GM19438 (cell line): ENCODE results near the gene PCNX1.

Source experiments
- ATAC-seq: cut with Tn5 transposase; IDR thresholded peaks from one replicate; pipeline ENCODE4 v1.9.1; 2021; ENCODE audit warnings: low read depth; ENCODE audit not compliant: unreplicated experiment

PCNX1 gene

DNA sequence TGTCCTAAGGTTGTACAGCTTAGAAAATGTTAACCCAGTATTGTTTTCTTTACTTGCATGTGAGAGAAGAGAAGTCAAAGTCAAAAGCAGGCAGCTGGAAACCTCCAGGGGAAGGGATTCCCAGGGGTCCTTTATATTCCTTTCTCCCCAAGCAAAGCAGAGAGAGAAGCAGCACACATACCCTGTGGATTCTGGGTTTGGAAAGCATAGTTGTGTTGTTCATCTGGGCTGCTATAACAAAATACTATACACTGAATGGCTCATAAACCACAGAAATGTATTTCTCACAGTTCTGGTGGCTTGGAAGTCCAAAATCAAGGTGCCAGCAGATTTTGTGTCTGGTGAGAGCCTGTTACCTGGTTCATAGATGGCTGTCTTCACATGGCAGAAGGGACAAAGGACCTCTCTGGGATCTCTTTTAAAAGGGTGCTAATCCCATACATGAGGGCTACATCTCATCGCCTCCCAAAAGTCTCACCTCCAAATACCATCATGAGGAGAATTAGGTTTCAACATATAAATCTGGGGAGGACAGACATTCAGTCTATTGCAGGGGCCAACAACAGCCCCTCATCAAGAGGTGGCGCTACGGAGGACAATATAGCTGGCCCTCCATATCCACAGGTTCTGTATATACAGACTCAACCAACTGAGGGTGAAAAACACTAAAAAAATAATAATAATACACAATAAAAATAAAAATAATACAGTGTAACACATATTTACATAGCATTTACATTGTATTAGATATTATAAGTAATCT is 19.3 kb upstream of the PCNX1 start:
- no peak for ATAC-seq

DNA sequence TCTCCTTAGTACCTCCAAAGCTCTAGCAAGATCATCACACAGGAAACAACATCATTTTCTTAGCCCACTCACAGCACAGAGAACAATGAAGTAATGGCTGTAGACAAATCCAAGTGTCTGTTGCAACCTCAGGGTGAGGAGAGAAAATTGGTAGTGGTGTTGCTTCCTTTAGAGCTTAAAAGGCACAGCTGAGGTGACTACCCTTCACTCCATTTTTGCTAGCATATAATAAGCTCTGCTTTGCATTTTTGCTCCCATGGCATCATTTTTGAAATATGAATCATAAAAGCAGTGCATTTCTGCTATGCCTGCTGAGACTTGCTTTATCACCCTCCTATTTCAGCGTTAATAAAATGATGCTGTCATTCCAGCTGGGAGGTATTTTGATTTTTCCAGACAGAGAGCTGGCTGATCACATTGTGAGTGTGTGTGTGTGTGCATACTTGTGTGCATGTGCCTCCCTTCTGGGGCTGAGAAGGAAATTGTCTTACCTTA is 18.5 kb upstream of the PCNX1 start:
- ATAC-seq = no peak

GRCh38 chr14:70889555-70889954 is 17.7 kb upstream of the PCNX1 start:
- no peak for ATAC-seq

GRCh38 chr14:70890826-70891659 is 16.2 kb upstream of the PCNX1 start:
- no peak for ATAC-seq

- no peak for ATAC-seq
These were observed 15.5 kb upstream of the PCNX1 start for GRCh38 chr14:70891737-70892136.

DNA sequence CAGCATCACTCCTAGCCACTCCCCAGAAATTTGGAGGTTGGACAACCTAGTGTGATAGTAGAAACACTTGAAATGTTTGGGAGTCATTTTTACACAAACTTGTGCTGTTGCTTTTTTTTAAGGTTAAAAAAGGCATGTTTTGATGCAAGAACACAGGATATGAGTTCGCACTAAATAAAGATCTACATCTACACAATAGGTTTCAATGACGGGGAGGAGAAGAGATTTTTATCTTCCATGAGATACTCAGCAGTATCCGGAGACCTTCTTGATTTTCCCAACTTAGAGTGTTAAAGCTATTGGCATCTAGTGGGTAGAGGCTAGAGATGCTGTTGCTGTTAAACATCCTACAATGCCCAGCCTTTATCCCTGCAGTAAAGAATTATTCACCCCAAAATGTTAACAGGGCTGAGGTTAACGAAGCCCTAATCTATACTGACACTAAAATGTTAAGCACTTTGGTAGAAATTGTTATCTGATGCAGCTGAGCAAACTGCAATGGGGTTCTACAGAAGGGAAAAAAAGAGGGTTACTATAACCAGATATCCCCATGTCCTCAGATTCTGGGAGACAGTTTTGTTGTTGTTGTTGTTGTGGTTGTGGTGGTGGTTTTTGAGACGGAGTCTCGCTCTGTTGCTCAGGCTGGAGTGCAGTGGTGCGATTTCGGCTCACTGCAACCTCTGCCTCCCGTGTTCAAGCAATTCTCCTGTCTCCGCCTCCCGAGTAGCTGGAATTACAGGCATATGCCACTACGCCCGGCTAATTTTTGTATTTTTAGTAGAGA is 14.0 kb upstream of the PCNX1 start:
- ATAC-seq = no peak

DNA sequence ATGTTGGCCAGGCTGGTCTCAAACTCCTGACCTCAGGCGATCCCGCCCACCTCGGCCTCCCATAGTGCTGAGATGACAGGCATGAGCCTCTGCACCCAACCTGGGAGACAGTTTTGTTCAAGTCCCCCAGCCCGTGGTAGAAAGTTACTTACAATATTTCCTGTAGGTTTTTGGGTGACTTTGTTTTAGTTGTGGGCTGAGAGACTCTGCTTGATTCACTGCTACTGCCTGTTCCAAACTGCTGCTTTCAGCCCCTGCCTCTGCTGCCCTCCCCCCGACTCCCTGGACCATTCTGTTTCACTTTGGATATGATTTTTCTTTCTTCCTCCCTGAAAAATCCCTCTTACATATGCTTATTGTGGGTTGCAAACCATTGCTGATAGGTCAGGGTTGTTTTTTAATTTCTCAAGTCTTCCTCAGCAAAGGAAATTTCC is 13.4 kb upstream of the PCNX1 start:
- no peak for ATAC-seq

- no peak for ATAC-seq
These were observed 12.4 kb upstream of the PCNX1 start for GRCh38 chr14:70894868-70895267.

DNA sequence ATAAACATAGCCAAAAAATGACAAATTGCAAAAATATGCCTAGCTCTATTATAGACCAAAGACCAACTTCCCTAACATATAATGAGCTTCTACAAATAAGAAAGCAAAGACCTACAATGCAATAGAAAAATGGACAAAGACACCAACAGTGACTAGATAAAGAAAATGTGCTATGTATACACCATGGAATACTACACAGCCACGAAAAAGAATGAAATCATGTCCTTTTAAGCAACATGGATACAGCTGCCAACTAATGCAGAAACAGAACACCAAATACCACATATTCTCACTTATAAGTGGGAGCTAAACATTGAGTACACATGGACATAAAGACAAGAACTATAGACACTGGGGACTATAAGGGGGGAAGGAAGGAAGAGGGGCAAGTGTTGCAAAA is 10.9 kb upstream of the PCNX1 start:
- ATAC-seq = no peak

DNA sequence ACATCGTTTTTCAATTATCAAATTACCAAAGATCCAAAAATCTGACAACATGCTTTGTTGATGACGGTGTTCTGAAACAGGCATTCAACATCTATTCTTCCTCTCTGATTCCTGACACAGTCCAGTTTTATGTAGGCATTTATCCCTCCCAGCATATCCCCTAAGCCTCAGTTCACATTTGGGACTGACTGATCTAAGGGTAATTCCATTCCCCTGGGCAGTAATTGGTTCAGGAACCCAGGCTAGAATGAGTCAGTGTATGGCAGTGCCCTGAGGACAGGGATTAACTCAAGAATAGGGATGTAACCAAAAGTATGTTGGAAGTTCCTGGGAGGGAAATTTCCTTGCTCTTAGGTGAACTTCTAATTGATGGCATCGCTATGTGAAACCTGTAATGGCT is 10.3 kb upstream of the PCNX1 start:
- ATAC-seq = no peak

DNA sequence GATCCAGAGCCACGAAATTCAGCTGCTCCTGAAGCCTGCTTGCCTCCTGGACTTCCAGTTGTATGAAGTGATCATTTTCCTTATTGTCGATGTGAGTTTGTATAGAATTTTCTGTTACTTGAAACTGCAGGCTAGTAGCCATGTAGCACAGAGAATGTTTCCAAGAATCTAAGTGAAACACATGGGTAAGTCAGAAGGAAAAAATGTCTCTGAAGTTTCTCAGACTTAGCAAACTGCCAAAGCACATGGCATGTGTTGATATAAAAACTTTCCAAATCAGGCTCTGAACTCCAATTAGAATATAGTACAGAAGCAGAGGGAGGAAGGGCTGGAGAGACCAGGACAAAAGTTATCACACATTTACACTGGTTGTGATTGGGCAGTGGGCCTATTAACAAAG is 9.8 kb upstream of the PCNX1 start:
- no peak for ATAC-seq

DNA sequence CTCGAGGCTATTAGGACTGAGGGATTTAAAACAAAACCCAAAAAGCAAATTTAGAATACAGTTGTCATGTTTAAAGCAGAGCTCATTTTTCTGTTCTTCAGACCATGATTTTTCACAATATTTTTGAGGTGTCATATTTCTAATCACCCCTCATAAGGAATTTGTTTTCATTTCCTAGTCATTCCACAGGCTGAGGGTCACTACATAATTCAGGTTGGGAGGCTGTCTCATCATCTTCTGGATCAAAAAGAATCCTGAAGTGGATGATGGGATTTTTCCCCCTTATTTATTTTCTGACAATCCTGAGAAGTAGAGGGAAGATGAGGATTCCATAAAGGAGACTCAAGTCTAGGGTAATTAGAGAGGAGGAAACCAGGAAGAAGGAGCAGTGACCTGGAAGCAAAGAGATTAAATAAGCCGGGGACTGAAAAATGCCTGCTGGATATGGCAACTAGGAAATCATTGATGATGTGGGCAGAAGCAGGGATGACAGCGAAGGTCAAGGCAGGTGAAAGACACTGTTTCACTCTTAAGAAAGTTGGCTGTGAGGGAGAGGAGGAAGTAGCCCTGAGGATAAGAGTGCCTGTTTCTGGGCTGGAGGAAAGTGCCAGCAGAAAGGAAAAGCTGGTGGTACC is 9.0 kb upstream of the PCNX1 start:
- ATAC-seq = no peak

- ATAC-seq = no peak
These were observed 6.0 kb upstream of the PCNX1 start for GRCh38 chr14:70901269-70901668.

- ATAC-seq = no peak
These were observed 5.1 kb upstream of the PCNX1 start for GRCh38 chr14:70902184-70902583.

GRCh38 chr14:70904373-70904772 is 2.9 kb upstream of the PCNX1 start:
- no peak for ATAC-seq

DNA sequence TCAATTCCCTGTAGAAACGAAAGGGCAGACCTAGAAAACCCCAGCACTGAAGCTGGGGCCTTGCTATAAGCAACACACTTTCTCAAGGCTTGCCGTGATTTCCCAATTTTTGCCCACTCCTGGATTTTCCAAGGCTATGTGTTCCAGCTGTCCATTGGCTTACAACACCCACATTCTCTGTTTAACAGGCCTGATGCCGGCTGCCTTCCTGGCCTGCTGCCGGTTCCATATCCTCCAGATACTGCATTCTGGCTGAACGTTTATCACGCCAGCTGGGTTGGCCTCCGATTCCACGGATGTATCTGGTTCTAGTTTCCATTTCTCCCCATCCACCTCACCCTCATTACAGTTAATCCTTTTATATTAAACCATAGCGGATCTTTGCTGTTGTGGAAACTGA is 2.0 kb upstream of the PCNX1 start:
- no peak for ATAC-seq

DNA sequence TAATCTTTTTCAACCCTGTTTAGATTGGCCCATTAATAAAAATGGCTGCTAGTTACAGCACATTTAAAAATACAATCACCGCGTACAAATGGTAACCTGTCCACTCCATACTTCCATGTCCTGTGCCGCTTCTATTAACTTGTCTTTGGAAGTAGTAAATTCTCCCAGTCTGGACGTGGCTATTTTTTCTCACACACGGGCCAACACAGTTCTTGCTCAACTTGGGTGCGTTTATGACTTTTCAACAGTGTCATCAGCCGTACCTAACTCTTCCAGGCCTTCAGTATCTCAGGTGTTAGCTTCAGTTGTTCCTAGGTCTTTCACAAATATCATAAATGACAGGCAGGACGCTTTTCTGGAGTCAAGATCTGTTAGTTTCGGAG is 475 bp upstream of the PCNX1 start:
- ATAC-seq = no peak

- ATAC-seq = peak; percentile 28
These were observed 1.0 kb downstream of the PCNX1 start for GRCh38 chr14:70907996-70908934.

GRCh38 chr14:70908935-70909641 is 1.8 kb downstream of the PCNX1 start:
- no peak for ATAC-seq
